HG02678 (cell line): ENCODE results near the gene RIMBP3B.
"Not testable (repeated sequence)": the region's sequence is repeated elsewhere in the genome, so short reads cannot be mapped to it uniquely, and the experiment has no call there.

ENCODE experiments used
- ATAC-seq: cut with Tn5 transposase; IDR thresholded peaks from one replicate; pipeline ENCODE4 v1.9.1; 2021; ENCODE audit warnings: mild to moderate bottlenecking, moderate library complexity; ENCODE audit not compliant: unreplicated experiment

RIMBP3B gene

GRCh38 chr22:21383701-21384467 lies at the start of gene RIMBP3B:
RIMBP3B (plus strand) TSS chr22:21383751; CDS start chr22:21383859, 108 bp downstream.
- ATAC-seq = peak; percentile 73

GRCh38 chr22:21357527-21357926 lies 26.0 kb upstream of the RIMBP3B start:
- ATAC-seq = not testable (repeated sequence)

- not testable (repeated sequence) for ATAC-seq
These were observed 23.0 kb upstream of the RIMBP3B start for GRCh38 chr22:21360525-21360924.

GRCh38 chr22:21362473-21362872 lies 21.1 kb upstream of the RIMBP3B start:
- not testable (repeated sequence) for ATAC-seq

- not testable (repeated sequence) for ATAC-seq
These were observed 20.5 kb upstream of the RIMBP3B start for GRCh38 chr22:21363061-21363460.

GRCh38 chr22:21363803-21364202 lies 19.7 kb upstream of the RIMBP3B start:
- not testable (repeated sequence) for ATAC-seq

GRCh38 chr22:21364362-21364761 lies 19.2 kb upstream of the RIMBP3B start:
- not testable (repeated sequence) for ATAC-seq

GRCh38 chr22:21365337-21365736 lies 18.2 kb upstream of the RIMBP3B start:
- ATAC-seq = not testable (repeated sequence)

- not testable (repeated sequence) for ATAC-seq
These were observed 14.8 kb upstream of the RIMBP3B start for GRCh38 chr22:21368603-21369310.

- not testable (repeated sequence) for ATAC-seq
These were observed 7.7 kb upstream of the RIMBP3B start for GRCh38 chr22:21375880-21376279.

- peak; percentile 36 for ATAC-seq
These were observed 1.2 kb downstream of the RIMBP3B start for GRCh38 chr22:21384468-21385357.

GRCh38 chr22:21389480-21389879 lies 5.9 kb downstream of the RIMBP3B start:
- not testable (repeated sequence) for ATAC-seq

GRCh38 chr22:21390013-21390412 lies 6.5 kb downstream of the RIMBP3B start:
- ATAC-seq = not testable (repeated sequence)

- ATAC-seq = not testable (repeated sequence)
These were observed 11.1 kb downstream of the RIMBP3B start for GRCh38 chr22:21394613-21395012.

- not testable (repeated sequence) for ATAC-seq
These were observed 17.8 kb downstream of the RIMBP3B start for GRCh38 chr22:21401197-21401969.

- not testable (repeated sequence) for ATAC-seq
These were observed 19.3 kb downstream of the RIMBP3B start for GRCh38 chr22:21402763-21403314.

GRCh38 chr22:21407139-21407538 lies 23.6 kb downstream of the RIMBP3B start:
- ATAC-seq = not testable (repeated sequence)

GRCh38 chr22:21407792-21408191 lies 24.2 kb downstream of the RIMBP3B start:
- not testable (repeated sequence) for ATAC-seq

- ATAC-seq = not testable (repeated sequence)
These were observed 32.8 kb downstream of the RIMBP3B start for GRCh38 chr22:21416375-21416774.
